A549 (cell line): ENCODE measurements around the gene BAHCC1. TPM values are rescaled to one million over a fixed set of nuclear protein-coding genes. Genes with fewer than 3 reads are reported as not detected.

ENCODE experiments used
- ATAC-seq, 2 experiments: fragments of 200-7000 bp in 1 of 2; fragments of >200 bp in 1 of 2; cut with Nextera tagmentation in 1 of 2; cut with Tn5 transposase in 1 of 2; 3 replicates each; pipeline versions ENCODE4 v1.8.0 to v1.9.1; 2018 to 2020; ENCODE audit warnings: mild to moderate bottlenecking in 1 of 2, moderate library complexity in 1 of 2
- CTCF ChIA-PET: fragments of 300-600 bp; sonication (Branson Sonifier 250); formaldehyde crosslinking; extraction: SDS; loops from one replicate; lab custom pipeline; 2021; ENCODE audit warnings: antibody characterized with exemption, inconsistent platforms; lab: Yijun Ruan, JAX
- POLR2A ChIA-PET: fragments of 350-600 bp; formaldehyde crosslinking; extraction: SDS; loops from one replicate; lab custom pipeline; 2021; ENCODE audit warnings: antibody characterized with exemption, inconsistent platforms; lab: Yijun Ruan, JAX
- DNase-seq, 2 experiments: peaks; one replicate each; pipeline versions ENCODE4 v3.0.0 to v3.0.0-alpha.2; 2011 to 2016; ENCODE audit warnings: low read depth in 1 of 2, low spot score in 1 of 2
- FAIRE-seq: peaks from 2 replicates; lab custom pipeline; 2011; peaks lifted over from hg19 to GRCh38; lab: Jason Lieb, UNC
- H3K27ac ChIP-seq, 2 experiments: fragments of >200 bp; sonication (Bioruptor Twin); formaldehyde crosslinking; 3 replicates each; pipeline ENCODE4 v1.5.1; 2016 to 2017
- H3K4me1 ChIP-seq: fragments of >200 bp; sonication (Bioruptor Twin); formaldehyde crosslinking; 3 replicates; pipeline ENCODE4 v1.6.1; 2016
- H3K4me2 ChIP-seq: fragments of >200 bp; sonication (Bioruptor Twin); formaldehyde crosslinking; 3 replicates; pipeline ENCODE4 v1.6.1; 2016
- H3K4me3 ChIP-seq: fragments of >200 bp; sonication (Bioruptor Twin); formaldehyde crosslinking; 3 replicates; pipeline ENCODE4 v1.5.1; 2016
- H3K9me3 ChIP-seq: fragments of >200 bp; sonication (Bioruptor Twin); formaldehyde crosslinking; 3 replicates; pipeline ENCODE4 v1.6.1; 2016
- ATOH8 ChIP-seq: fragments of 250-450 bp; sonication (Bioruptor Pico); IDR thresholded peaks from 2 replicates; pipeline ENCODE4 v1.5.0; 2020; ENCODE audit warnings: low read depth, mild to moderate bottlenecking, moderate library complexity
- BCL3 ChIP-seq: fragments of >200 bp; sonication (Bioruptor Twin); formaldehyde crosslinking; IDR thresholded peaks from 3 replicates; pipeline ENCODE4 v1.6.1; 2016
- BHLHE40 ChIP-seq: IDR thresholded peaks from 2 replicates; pipeline ENCODE4 v1.6.1; 2012; ENCODE audit warnings: low read depth, low read length, inconsistent platforms
- CTCF ChIP-seq: fragments of >200 bp; sonication (Bioruptor Twin); formaldehyde crosslinking; IDR thresholded peaks from 3 replicates; pipeline ENCODE4 v1.5.1; 2016
- EHF ChIP-seq: fragments of 250-450 bp; sonication (Bioruptor Pico); IDR thresholded peaks from 2 replicates; pipeline ENCODE4 v1.5.0; 2020; ENCODE audit warnings: mild to moderate bottlenecking
- EHMT2 ChIP-seq: fragments of 200-600 bp; sonication (generic); IDR thresholded peaks from 2 replicates; pipeline ENCODE4 v1.6.1; 2016; ENCODE audit warnings: antibody characterized with exemption, low read depth, mild to moderate bottlenecking, moderate library complexity
- ESRRA ChIP-seq: fragments of 150-350 bp; IDR thresholded peaks from 2 replicates; pipeline ENCODE4 v1.6.1; 2014; ENCODE audit warnings: mild to moderate bottlenecking, low read length, borderline replicate concordance
- HDAC2 ChIP-seq: fragments of 200-600 bp; sonication (generic); IDR thresholded peaks from 2 replicates; pipeline ENCODE4 v1.6.1; 2016
- HES2 ChIP-seq: fragments of >200 bp; sonication (Bioruptor Twin); formaldehyde crosslinking; IDR thresholded peaks from 2 replicates; pipeline ENCODE4 v1.6.1; 2016
- HEYL ChIP-seq: fragments of 250-450 bp; sonication (Bioruptor Pico); IDR thresholded peaks from 2 replicates; pipeline ENCODE4 v1.8.0; 2021; ENCODE audit warnings: mild to moderate bottlenecking, moderate library complexity
- HOXA7 ChIP-seq: fragments of 250-450 bp; sonication (Bioruptor Pico); IDR thresholded peaks from 2 replicates; pipeline ENCODE4 v1.5.0; 2020; ENCODE audit warnings: mild to moderate bottlenecking, moderate library complexity
- HOXB13 ChIP-seq: fragments of 250-450 bp; sonication (Bioruptor Pico); IDR thresholded peaks from 2 replicates; pipeline ENCODE4 v1.5.0; 2020; ENCODE audit warnings: low read depth, mild to moderate bottlenecking, moderate library complexity
- HOXB5 ChIP-seq: fragments of 250-450 bp; sonication (Bioruptor Pico); IDR thresholded peaks from 2 replicates; pipeline ENCODE4 v1.5.0; 2020; ENCODE audit warnings: mild to moderate bottlenecking, moderate library complexity
- NFE2L2 ChIP-seq: fragments of 150-350 bp; conservative IDR thresholded peaks from 2 replicates; pipeline ENCODE4 v1.6.1; 2014; ENCODE audit warnings: low read length
- NPAS2 ChIP-seq: fragments of 250-450 bp; sonication (Bioruptor Pico); IDR thresholded peaks from 2 replicates; pipeline ENCODE4 v1.8.0; 2022; ENCODE audit warnings: mild to moderate bottlenecking, moderate library complexity, borderline replicate concordance
- PBX3 ChIP-seq: IDR thresholded peaks from 2 replicates; pipeline ENCODE4 v1.6.1; 2012
- RARB ChIP-seq: fragments of 250-450 bp; sonication (Bioruptor Pico); IDR thresholded peaks from 2 replicates; pipeline ENCODE4 v1.8.0; 2021; ENCODE audit warnings: mild to moderate bottlenecking, moderate library complexity
- RFX5 ChIP-seq: fragments of 450-650 bp; IDR thresholded peaks from 2 replicates; pipeline ENCODE4 v1.7.1; 2014; ENCODE audit warnings: antibody characterized with exemption, mild to moderate bottlenecking, moderate library complexity
- SMC3 ChIP-seq: fragments of >200 bp; sonication (Bioruptor Twin); formaldehyde crosslinking; IDR thresholded peaks from 3 replicates; pipeline ENCODE4 v1.6.1; 2018; ENCODE audit warnings: inconsistent platforms
- ZSCAN20 ChIP-seq: fragments of 250-450 bp; sonication (Bioruptor Pico); IDR thresholded peaks from 2 replicates; pipeline ENCODE4 v1.8.0; 2022; ENCODE audit warnings: mild to moderate bottlenecking, moderate library complexity
- WGBS: methylation state at CpG from one replicate; pipeline ENCODE4 v1.1.6; 2017; ENCODE audit errors: missing lambda C conversion rate; 5-methylcytosine and 5-hydroxymethylcytosine counted together
- polyA plus RNA-seq, 4 experiments: library from polyadenylated mRNA; depleted of rRNA in 3 of 4; stranded (reverse); fragments of >200 nt; fragmentation: RNase III in 1 of 4; extraction: RNeasy Plus Mini Kit Qiagen cat#74134 plus additional on column Dnase treatment in 1 of 4; gene quantifications; 2 replicates in 3 of 4; 3 replicates in 1 of 4; pipeline ENCODE4 v1.2.3, GENCODE V29; 2011 to 2017
- TF ChIP-seq, protein P1 (sequence below): fragments of 150-350 bp; IDR thresholded peaks from 2 replicates; pipeline ENCODE4 v1.6.1; 2014; ENCODE audit warnings: low read depth, mild to moderate bottlenecking, low read length

The BAHCC1 gene
- polyA plus RNA-seq, 2 of the 4 experiments (the other 2 are of a cell fraction): 2.6 to 5.8 TPM

GRCh38 chr17:81413497-81414135, 18.4 kb downstream of the BAHCC1 start:
- WGBS: 92% methylated on average over 14 of the region's 30 CpGs
- no peaks in the 10 kb centered on the region for H3K9me3 ChIP-seq
- TF ChIP-seq, protein P1, sequence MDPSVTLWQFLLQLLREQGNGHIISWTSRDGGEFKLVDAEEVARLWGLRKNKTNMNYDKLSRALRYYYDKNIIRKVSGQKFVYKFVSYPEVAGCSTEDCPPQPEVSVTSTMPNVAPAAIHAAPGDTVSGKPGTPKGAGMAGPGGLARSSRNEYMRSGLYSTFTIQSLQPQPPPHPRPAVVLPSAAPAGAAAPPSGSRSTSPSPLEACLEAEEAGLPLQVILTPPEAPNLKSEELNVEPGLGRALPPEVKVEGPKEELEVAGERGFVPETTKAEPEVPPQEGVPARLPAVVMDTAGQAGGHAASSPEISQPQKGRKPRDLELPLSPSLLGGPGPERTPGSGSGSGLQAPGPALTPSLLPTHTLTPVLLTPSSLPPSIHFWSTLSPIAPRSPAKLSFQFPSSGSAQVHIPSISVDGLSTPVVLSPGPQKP: no peak
- TF ChIP-seq HOXB13 (CRISPR knock-in tag): no peak
- TF ChIP-seq PBX3: no peak
- no peak for TF ChIP-seq RARB (CRISPR knock-in tag)
- TF ChIP-seq NFE2L2: no peak
- no peak for TF ChIP-seq HEYL (CRISPR knock-in tag)
- no peak for TF ChIP-seq SMC3
- no peak for TF ChIP-seq EHF (CRISPR knock-in tag)
- no peak for TF ChIP-seq BHLHE40
- no peak for TF ChIP-seq HOXB5
- TF ChIP-seq, all 56 proteins: peak for 0
- Histone ChIP-seq H3K4me3 (no peak overlapping the region), H3K4me1 (peaks cover 34% of the 10 kb centered on the region), H3K27ac (peak overlapping the region in 1 of 2 experiments; percentile 45; a peak in 1 of 6 replicates), H3K4me2 (no peak overlapping the region)
- POLR2A ChIA-PET: no interaction called here
- no peak for DNase-seq
- no peak for ATAC-seq
- CTCF ChIA-PET: interaction anchor here (1.1 to 4.0 kb wide), 3 partner anchors 11 to 71 kb away, joined by 4 to 18 read pairs (median 10); no protein-coding TSS in a partner anchor
- FAIRE-seq: no peak

DNA sequence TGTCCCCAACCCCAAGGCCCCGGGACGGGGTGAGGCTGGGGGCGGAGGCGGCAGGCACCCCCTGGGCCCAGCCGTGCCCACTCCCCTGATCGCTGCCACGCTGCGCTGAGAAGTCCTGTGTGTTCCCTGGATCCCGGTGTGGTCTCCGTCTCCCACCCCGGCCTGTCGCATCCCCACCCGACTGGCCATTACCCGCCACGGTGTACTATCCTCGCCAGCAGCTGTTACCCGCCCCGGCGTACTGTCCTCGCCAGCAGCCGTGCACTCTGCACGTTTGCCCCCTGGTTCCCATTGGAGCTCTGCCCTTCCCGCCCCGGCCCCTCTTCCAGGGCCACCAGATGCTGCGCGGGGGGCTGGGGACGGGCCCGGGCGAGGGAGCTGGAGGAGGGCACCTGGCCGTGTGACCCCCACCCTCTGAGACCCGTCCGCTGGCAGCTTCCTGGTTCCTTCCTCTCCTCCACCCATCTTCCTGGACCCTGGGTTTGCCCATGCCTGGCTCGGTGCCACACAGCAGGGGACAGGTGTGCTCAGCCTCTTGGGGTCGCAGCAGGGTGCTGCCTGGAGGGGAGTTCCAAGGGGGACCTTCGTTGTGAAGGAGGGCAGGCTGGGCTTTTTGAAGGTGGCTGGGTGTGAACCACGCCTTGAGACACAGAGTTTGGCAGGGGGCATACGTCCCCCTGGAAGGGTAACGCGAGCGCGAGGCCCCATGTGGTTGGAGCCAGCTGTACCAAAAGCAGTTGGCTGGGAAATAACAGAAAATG, 19.7 kb downstream of the BAHCC1 start:
- FAIRE-seq (no peak), ATAC-seq (no peak), DNase-seq (no peak)
- peak overlapping the region in 1 of 2 experiments; percentile 37; a peak in 2 of 6 replicates for H3K27ac ChIP-seq
- H3K4me2 ChIP-seq: no peak overlapping the region
- peaks cover 40% of the 10 kb centered on the region for H3K4me1 ChIP-seq
- 89% methylated on average over 41 of the region's 41 CpGs for WGBS
- H3K9me3 ChIP-seq: no peaks in the 10 kb centered on the region
- CTCF ChIA-PET: interaction anchor here (0.7 to 4.0 kb wide), 9 partner anchors 13 to 105 kb away, joined by 3 to 18 read pairs (median 4); no protein-coding TSS in a partner anchor
- POLR2A ChIA-PET: no interaction called here
- H3K4me3 ChIP-seq: no peak overlapping the region
- TF ChIP-seq HDAC2: no peak
- no peak for TF ChIP-seq HES2
- TF ChIP-seq CTCF: no peak
- TF ChIP-seq, protein P1: no peak
- no peak for TF ChIP-seq RFX5
- TF ChIP-seq ZSCAN20: no peak
- TF ChIP-seq EHMT2: no peak
- TF ChIP-seq ATOH8 (CRISPR knock-in tag): no peak
- TF ChIP-seq ESRRA: no peak
- no peak for TF ChIP-seq HOXA7 (CRISPR knock-in tag)
- TF ChIP-seq BCL3: no peak
- no peak for TF ChIP-seq NPAS2 (CRISPR knock-in tag)
